ENCODE data around the gene BRINP3.

Gene BRINP3

GRCh38 chr1:190452272-190452848 is 25.3 kb downstream of the BRINP3 start:
- DNase-seq (ENCODE audit: low spot score): no peak

DNA sequence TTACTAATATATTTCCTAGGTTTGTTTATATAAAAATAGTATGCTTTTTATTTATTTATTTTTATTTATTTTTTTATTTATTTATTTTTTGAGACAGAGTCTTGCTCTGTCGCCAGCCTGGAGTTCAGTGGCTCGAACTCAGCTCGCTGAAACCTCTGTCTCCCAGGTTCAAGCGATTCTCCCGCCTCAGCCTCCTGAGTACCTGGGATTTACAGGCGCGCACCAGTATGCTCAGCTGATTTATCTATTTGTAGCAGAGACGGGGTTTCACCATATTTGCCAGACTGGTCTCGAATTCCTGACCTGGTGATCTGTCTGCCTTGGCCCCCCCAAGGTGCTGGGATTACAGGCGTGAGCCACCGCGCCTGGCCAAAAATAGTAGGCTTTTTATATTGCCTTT is 33.2 kb downstream of the BRINP3 start:
- no peak for DNase-seq (ENCODE audit: low spot score)

- DNase-seq (ENCODE audit: low spot score): no peak
Observed at GRCh38 chr1:190439447-190439846, 38.2 kb downstream of the BRINP3 start.

DNA sequence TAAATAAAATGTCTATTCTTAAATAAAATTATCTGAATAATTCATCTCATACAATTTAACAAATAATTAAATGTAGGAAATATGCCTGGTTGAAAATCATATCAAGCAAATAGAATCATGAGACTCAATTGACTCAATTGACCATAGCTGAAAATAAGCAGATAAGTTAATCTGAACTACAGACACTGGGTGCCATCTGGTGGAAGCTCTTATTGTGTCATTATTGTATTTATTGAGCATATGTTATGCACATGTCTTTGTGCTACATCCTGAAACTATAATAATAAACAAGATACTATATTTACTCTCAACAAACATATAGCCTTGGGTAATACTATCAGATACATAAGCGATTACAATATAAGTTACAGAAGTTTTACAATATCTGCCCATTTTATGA is 41.0 kb downstream of the BRINP3 start:
- DNase-seq (ENCODE audit: low spot score): peak; percentile 78

DNA sequence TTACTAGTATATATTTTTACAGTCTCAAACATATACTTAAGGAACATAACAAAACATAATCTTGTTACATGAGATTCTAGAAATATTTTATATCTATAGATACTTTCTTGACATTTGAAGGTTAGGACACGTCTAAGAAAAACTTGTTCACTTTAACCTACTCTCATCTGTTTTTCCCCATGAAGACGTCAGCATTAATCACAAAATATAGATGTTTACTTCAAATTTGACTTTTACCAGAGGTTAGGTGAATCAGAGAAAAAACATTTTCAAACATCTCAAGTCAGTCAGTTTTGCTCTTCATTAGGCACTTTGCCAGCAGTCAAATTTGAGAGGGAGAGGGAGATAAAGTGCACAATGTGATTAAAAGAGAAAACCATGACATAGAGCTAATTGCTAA is 47.7 kb downstream of the BRINP3 start:
- no peak for DNase-seq (ENCODE audit: low spot score)

GRCh38 chr1:190429141-190429540 is 48.5 kb downstream of the BRINP3 start:
- no peak for DNase-seq (ENCODE audit: low spot score)

- DNase-seq (ENCODE audit: low spot score): peak; percentile 5
Observed at GRCh38 chr1:190416239-190416638, 61.4 kb downstream of the BRINP3 start.

DNA sequence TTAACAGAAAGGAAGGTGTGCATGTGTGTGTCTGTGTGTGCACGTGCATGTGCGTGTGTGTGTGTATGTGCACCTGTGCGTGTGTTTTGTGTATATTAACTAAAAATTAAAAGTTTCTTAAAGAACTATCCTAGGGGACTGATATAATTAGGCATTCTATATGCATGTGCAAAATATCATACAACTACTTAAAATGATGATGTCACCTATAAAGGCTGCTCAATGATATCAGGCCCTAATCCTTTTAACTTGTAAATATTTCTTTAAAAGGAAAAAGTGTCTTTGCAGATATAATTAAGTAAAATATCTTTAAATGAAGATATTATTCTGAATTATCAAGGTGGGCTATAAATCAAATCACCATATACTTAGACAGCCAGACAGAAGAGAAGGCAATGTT is 64.5 kb downstream of the BRINP3 start:
- no peak for DNase-seq (ENCODE audit: low spot score)

- DNase-seq (ENCODE audit: low spot score): no peak
Observed at GRCh38 chr1:190403402-190403801, 74.3 kb downstream of the BRINP3 start.

- no peak for DNase-seq (ENCODE audit: low spot score)
Observed at GRCh38 chr1:190399233-190399632, 78.4 kb downstream of the BRINP3 start.

- DNase-seq (ENCODE audit: low spot score): no peak
Observed at GRCh38 chr1:190391582-190391981, 86.1 kb downstream of the BRINP3 start.

- DNase-seq (ENCODE audit: low spot score): no peak
Observed at GRCh38 chr1:190377991-190378390, 99.7 kb downstream of the BRINP3 start.

- DNase-seq (ENCODE audit: low spot score): no peak
Observed at GRCh38 chr1:190377294-190377693, 100.4 kb downstream of the BRINP3 start.

- no peak for DNase-seq (ENCODE audit: low spot score)
Observed at GRCh38 chr1:190376044-190376443, 101.6 kb downstream of the BRINP3 start.

DNA sequence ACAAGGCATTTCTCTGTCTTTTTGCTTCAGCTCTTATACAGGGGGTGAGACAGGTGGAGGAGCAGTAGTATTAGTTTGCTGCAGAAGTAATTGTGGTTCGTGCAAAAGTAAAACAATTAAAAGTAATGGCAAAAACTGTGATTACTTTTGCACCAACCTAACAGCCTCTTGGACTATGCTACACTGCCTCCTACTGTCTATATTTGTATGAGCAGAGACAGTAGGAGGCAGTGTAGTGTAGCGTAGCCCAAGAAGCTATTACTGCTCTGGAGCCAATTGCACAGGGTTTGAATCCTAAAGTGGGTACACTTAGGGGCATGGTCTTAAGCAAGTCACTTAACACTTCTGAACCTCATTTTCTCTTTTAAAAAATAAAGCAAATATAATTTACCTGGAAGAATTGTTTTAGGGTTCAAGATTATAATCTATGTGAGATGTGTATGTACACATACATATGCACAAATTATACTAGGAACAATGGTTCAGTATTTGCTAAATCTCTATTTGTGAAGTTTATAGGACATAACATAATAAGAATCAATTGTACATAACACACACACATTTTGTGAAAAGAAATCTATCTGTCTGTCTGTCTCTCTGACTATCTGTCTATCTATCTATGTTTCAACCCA is 103.8 kb downstream of the BRINP3 start:
- no peak for DNase-seq (ENCODE audit: low spot score)

DNA sequence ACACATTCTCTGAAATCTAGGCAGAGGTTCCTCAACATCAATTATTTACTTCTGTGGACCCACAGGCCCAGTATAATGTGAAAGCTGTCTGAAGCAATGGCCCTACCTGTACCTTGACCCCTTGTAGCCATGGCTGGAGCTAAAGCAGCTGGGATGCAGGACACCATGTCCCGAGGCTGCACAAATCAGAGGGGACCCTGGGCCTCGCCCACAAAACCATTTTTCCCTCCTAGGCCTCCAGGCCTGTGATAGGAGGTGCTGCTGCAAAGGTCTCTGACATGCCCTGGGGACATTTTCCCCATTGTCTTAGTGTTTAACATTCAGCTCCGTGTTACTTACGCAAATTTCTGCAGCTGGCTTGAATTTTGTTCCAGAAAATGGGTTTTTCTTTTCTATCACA is 110.5 kb downstream of the BRINP3 start:
- DNase-seq (ENCODE audit: low spot score): no peak

GRCh38 chr1:190365283-190365682 is 112.4 kb downstream of the BRINP3 start:
- no peak for DNase-seq (ENCODE audit: low spot score)

DNA sequence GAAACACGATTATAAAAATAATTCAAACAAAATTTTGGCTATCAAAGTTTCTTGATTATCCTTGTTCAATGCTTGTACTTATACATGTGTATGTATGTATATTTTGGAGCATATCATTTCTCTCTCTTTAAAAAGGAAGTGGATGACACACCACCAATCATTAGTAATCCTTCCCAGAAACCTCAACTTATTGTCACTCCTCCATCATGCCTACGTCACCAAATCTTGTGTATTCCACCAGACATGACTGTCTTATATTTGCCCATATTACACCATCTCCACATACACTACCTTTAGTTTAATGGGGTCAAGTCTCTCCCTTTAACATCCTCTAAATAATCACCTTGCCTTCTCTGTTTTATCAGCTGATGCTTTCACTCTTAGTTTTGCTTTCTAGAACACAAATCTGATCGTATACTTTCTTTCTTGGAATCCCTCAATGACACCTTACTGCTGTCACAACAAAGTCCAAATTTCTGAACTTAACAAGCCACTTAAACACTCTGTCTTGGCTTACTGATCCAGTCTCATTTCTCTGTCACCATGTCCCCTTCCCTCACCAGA is 124.0 kb downstream of the BRINP3 start:
- DNase-seq (ENCODE audit: low spot score): peak; percentile 47

DNA sequence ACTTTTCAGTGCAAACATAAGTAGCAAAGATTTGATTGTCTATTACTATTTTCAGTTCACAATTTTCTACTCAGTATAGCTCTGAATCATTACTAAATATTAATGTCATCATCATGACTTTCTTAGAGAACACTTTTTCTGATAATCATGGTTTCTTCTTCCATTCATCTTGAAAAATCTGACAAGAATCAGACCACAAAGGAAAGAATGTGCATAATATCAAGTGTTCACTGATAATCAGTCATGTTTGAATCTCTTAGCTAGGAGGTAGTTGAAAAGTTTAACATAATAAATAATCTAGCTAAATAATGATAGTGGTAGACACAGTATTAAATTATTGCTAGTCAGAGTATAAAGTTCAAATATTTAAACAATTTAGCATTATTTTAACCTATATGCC is 133.2 kb downstream of the BRINP3 start:
- DNase-seq (ENCODE audit: low spot score): no peak

GRCh38 chr1:190338829-190339228 is 138.8 kb downstream of the BRINP3 start:
- DNase-seq (ENCODE audit: low spot score): no peak

DNA sequence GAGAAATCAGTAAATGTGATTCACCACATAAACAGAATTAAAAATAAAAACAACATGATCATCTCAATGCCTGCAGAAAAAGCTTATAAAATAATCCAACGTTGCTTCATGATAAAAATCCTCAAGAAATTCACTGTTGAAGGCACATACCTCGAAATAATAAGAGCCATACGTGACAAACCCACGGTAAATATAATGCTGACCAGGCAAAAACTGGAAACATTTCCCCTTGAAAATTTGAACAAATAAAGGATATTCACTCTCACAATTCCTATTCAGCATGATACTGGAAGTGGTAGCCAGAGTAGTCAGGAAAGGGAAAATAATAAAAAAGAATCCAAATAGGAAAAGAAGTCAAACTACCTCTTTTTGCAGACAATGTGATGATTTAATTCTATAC is 148.8 kb downstream of the BRINP3 start:
- no peak for DNase-seq (ENCODE audit: low spot score)

GRCh38 chr1:190328361-190328760 is 149.3 kb downstream of the BRINP3 start:
- DNase-seq (ENCODE audit: low spot score): peak; percentile 7

GRCh38 chr1:190327271-190327670 is 150.4 kb downstream of the BRINP3 start:
- no peak for DNase-seq (ENCODE audit: low spot score)

GRCh38 chr1:190323530-190323929 is 154.1 kb downstream of the BRINP3 start:
- no peak for DNase-seq (ENCODE audit: low spot score)

Data from RKO (cell line).